Heart right ventricle (tissue), 16 donors: ENCODE results near the gene TMPRSS3. TPM values are rescaled to one million over a fixed set of nuclear protein-coding genes. Genes with fewer than 3 reads are reported as not detected.

Experiments
- ATAC-seq, 8 donors: fragments of 200-7000 bp; cut with Tn5 transposase; one replicate each; pipeline ENCODE4 v1.9.1; 2020; ENCODE audit warnings: mild to moderate bottlenecking in 8 of 8, moderate library complexity in 8 of 8, moderate number of reproducible peaks in 1 of 8
- DNase-seq, 2 donors: peaks; one replicate each; pipeline ENCODE4 v3.0.0-alpha.2; 2020
- H3K27ac ChIP-seq, 10 donors: fragments of 200-600 bp; sonication (generic) in 2 of 10; one replicate each; pipeline versions ENCODE4 v1.5.0 to v1.8.0; 2020 to 2022; ENCODE audit warnings: mild to moderate bottlenecking in 3 of 10
- H3K27me3 ChIP-seq, 7 donors: fragments of 200-600 bp; one replicate each; pipeline ENCODE4 v1.8.0; 2021 to 2022; ENCODE audit warnings: mild to moderate bottlenecking in 2 of 7
- H3K36me3 ChIP-seq, 9 donors: fragments of 200-600 bp; sonication (generic) in 1 of 9; one replicate each; pipeline versions ENCODE4 v1.5.0 to v1.8.0; 2020 to 2022; ENCODE audit warnings: mild to moderate bottlenecking in 2 of 9
- H3K4me1 ChIP-seq, 9 donors: fragments of 200-600 bp; sonication (generic) in 1 of 9; one replicate each; pipeline versions ENCODE4 v1.5.0 to v1.8.0; 2020 to 2022; ENCODE audit warnings: mild to moderate bottlenecking in 4 of 9
- H3K4me3 ChIP-seq, 10 donors: fragments of 200-600 bp; sonication (generic) in 2 of 10; one replicate each; pipeline versions ENCODE4 v1.5.0 to v1.8.0; 2020 to 2022; ENCODE audit warnings: mild to moderate bottlenecking in 7 of 10, moderate library complexity in 2 of 10
- H3K9me3 ChIP-seq, 11 donors: fragments of 200-600 bp in 10 of 11; sonication (generic) in 2 of 11; one replicate each; pipeline versions ENCODE4 v1.5.0 to v1.8.0; 2013 to 2022; ENCODE audit warnings: mild to moderate bottlenecking in 2 of 11, control low read depth in 1 of 11, moderate library complexity in 1 of 11
- WGBS, 2 donors: extraction: QIAGEN DNeasy Blood & Tissue Kit; methylation state at CpG; one replicate each; pipeline ENCODE4 v1.1.7; 2013; ENCODE audit warnings: inconsistent platforms in 1 of 2; 5-methylcytosine and 5-hydroxymethylcytosine counted together
- intact Hi-C, 10 donors: fragments of 100-400 bp; cut with DNase I; formaldehyde crosslinking; loops; one replicate each; pipeline versions ENCODE4 v1.11.1 to v1.14.2; 2022
- polyA plus RNA-seq, 2 donors: library from polyadenylated mRNA; stranded (reverse); fragments of 200-250 nt; gene quantifications; one replicate each; pipeline ENCODE4 v1.2.3, GENCODE V29; 2013
- total RNA-seq, 10 donors: library from RNA; stranded (reverse); fragmentation: NEBNext Ultra II Directional in 3 of 10; extraction: Animal tissue kit (Norgen Biotek cat#: 25700) in 3 of 10; gene quantifications; one replicate each; pipeline versions ENCODE4 v1.2.1 to v1.2.4, GENCODE V29; 2021 to 2023
- TF ChIP-seq, protein P1 (sequence below), 9 donors: fragments of 200-600 bp; sonication (generic) in 2 of 9; IDR thresholded peaks; one replicate each; pipeline versions ENCODE4 v1.5.0 to v1.8.0; 2021 to 2022; ENCODE audit warnings: antibody characterized with exemption in 9 of 9, mild to moderate bottlenecking in 5 of 9, moderate library complexity in 1 of 9
- donor health status: Arrhythmogenic right ventricular cardiomyopathy.
- donor health status: ischemic (EF 13 %, LVEDD 7.1; RV severe dilation, severe dysfunction).
- donor health status: healthy with polysubstance abuse.
- donor health status: DM: no; HTN: yes; CAD: no.
- donor health status: DM: no; HTN: no; CAD: no.
- donor health status: ischemic (EF 25% LVEDD 6.9; RV normal size, moderate dysfunction).
- donor health status: ischemic (EF 25% LVEDD 5.7; RV mildly dilated, moderate dysfunction).
- donor health status: healthy.
- donor health status: DM: yes; HTN: yes; CAD: no.
- donor health status: Ischemic cardiomyopathy.
- donor health status: ischemic (EF 35%, LVEDD 5.7; RV mildly dilated, moderate dysfunction).
- donor health status: nonischemic (EF 11% LVEDD 7.7; RV severe dilation, severe dysfunction).
- donor health status: DM: yes; HTN: yes; CAD: no.
- donor health status: PGD.
- donor health status: ischemic (EF 29% LVEDD 5.4; RV normal size, mild dysfunction).
- donor health status: nonischemic (EF 23%, LVEDD 6.1; RV moderate dilation, normal function).

The TMPRSS3 gene
- total and polyA plus RNA-seq, 12 donors, result 0.01 to 1.0 (median 0.42) TPM; not detected in 9

DNA sequence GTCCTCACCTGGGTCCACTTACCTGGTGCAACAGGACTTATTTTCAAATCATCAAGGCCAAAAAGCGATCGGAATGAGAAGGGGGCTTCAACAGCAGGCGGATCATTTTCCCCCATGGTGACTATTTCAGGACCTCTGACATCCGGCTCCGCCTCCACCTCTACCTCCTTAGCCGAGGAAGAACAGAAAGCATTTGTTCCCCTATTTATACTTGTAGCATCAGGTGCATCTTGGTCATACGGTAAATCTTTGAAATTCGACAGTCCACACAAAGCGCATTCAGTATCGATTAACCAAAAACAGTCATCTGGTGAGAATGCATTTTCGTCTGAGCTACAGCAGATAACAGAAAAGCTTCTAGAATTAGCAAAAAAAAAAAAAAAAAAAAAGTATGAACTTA is 550 bp downstream of the TMPRSS3 start:
- ATAC-seq, result no peak
- Histone ChIP-seq H3K36me3 (no peaks in the 10 kb centered on the region), H3K9me3 (no peaks in the 10 kb centered on the region), H3K4me1 (peaks cover 0 to 10% (median 0%) of the 10 kb centered on the region in 9 donors), H3K4me3 (no peak overlapping the region), H3K27me3 (peaks cover 0 to 6% (median 0%) of the 10 kb centered on the region in 7 donors), H3K27ac (no peak overlapping the region)
- intact Hi-C loops, result no loop called here
- WGBS, 2 donors, result 92 to 93% methylated on average over 11 of the region's 11 CpGs
- DNase-seq, result no peak
- TF ChIP-seq, protein P1, sequence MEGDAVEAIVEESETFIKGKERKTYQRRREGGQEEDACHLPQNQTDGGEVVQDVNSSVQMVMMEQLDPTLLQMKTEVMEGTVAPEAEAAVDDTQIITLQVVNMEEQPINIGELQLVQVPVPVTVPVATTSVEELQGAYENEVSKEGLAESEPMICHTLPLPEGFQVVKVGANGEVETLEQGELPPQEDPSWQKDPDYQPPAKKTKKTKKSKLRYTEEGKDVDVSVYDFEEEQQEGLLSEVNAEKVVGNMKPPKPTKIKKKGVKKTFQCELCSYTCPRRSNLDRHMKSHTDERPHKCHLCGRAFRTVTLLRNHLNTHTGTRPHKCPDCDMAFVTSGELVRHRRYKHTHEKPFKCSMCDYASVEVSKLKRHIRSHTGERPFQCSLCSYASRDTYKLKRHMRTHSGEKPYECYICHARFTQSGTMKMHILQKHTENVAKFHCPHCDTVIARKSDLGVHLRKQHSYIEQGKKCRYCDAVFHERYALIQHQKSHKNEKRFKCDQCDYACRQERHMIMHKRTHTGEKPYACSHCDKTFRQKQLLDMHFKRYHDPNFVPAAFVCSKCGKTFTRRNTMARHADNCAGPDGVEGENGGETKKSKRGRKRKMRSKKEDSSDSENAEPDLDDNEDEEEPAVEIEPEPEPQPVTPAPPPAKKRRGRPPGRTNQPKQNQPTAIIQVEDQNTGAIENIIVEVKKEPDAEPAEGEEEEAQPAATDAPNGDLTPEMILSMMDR (IDR thresholded peaks at IDR 0.05), result no peak

- 77 to 83% methylated on average over 8 of the region's 8 CpGs for WGBS, 2 donors
These were observed 2.4 kb downstream of the TMPRSS3 start for GRCh38 chr21:42393443-42393950.

GRCh38 chr21:42392731-42393442 is 3.0 kb downstream of the TMPRSS3 start:
- DNase-seq (no peak), ATAC-seq (peak in 2 of 8 donors; percentile 52 to 61)
- Histone ChIP-seq H3K27me3 (peaks cover 0 to 11% (median 0%) of the 10 kb centered on the region in 7 donors), H3K27ac (no peak overlapping the region), H3K9me3 (no peaks in the 10 kb centered on the region), H3K36me3 (no peaks in the 10 kb centered on the region), H3K4me3 (no peak overlapping the region), H3K4me1 (peaks cover 0 to 13% (median 0%) of the 10 kb centered on the region in 9 donors)
- intact Hi-C loops, result loop anchor here in 1 of 10 donors (5.0 kb wide), 1 partner anchor 579 kb away; the partner anchor contains the start of gene PKNOX1
- WGBS, 2 donors, result 75 to 78% methylated on average over 17 of the region's 17 CpGs
- TF ChIP-seq, protein P1 (IDR thresholded peaks at IDR 0.05), result no peak

More at GRCh38 chr21:42393443-42393950, 2.4 kb downstream of the TMPRSS3 start:
- no peaks in the 10 kb centered on the region for H3K9me3 ChIP-seq
- peaks cover 0 to 11% (median 0%) of the 10 kb centered on the region in 7 donors for H3K27me3 ChIP-seq
- no peak overlapping the region for H3K4me3 ChIP-seq
- H3K4me1 ChIP-seq, result peaks cover 0 to 13% (median 0%) of the 10 kb centered on the region in 9 donors
- H3K27ac ChIP-seq, result no peak overlapping the region
- intact Hi-C loops, result loop anchor here in 1 of 10 donors (5.0 kb wide), 1 partner anchor 579 kb away; the partner anchor contains the start of gene PKNOX1
- TF ChIP-seq, protein P1 (IDR thresholded peaks at IDR 0.05), result no peak
- no peaks in the 10 kb centered on the region for H3K36me3 ChIP-seq
- ATAC-seq (no peak), DNase-seq (no peak)

- no peak for DNase-seq
- TF ChIP-seq, protein P1 (IDR thresholded peaks at IDR 0.05), result no peak
- Histone ChIP-seq H3K27me3 (peaks cover 0 to 14% (median 0%) of the 10 kb centered on the region in 7 donors), H3K4me3 (no peak overlapping the region), H3K4me1 (peaks cover 0 to 13% (median 0%) of the 10 kb centered on the region in 9 donors), H3K27ac (no peak overlapping the region), H3K9me3 (no peaks in the 10 kb centered on the region), H3K36me3 (no peaks in the 10 kb centered on the region)
- 87 to 89% methylated on average over 5 of the region's 5 CpGs for WGBS, 2 donors
- intact Hi-C loops, result loop anchor here in 1 of 10 donors (5.0 kb wide), 1 partner anchor 581 kb away; the partner anchor contains the start of gene PKNOX1
- no peak for ATAC-seq
These were observed 4.6 kb downstream of the TMPRSS3 start for GRCh38 chr21:42391297-42391696.
